Measurements from ENCODE around the gene DENND6B.
A peak's percentile ranks its signal among the peaks of the same experiment; 100 is the strongest.
"Not testable (repeated sequence)": the region's sequence is repeated elsewhere in the genome, so short reads cannot be mapped to it uniquely, and the experiment has no call there.

The DENND6B gene

GRCh38 chr22:50289151-50289941, 37.5 kb downstream of the DENND6B start:
- DNase-seq (ENCODE audit: low spot score), result no peak

GRCh38 chr22:50287731-50288130, 39.1 kb downstream of the DENND6B start:
- no peak for DNase-seq (ENCODE audit: low spot score)

GRCh38 chr22:50286701-50287318, 40.0 kb downstream of the DENND6B start:
- no peak for DNase-seq (ENCODE audit: low spot score)

- no peak for DNase-seq (ENCODE audit: low spot score)
These were observed 40.5 kb downstream of the DENND6B start for GRCh38 chr22:50286275-50286674.

- no peak for DNase-seq (ENCODE audit: low spot score)
These were observed 41.1 kb downstream of the DENND6B start for GRCh38 chr22:50285568-50286229.

GRCh38 chr22:50284479-50284878, 42.3 kb downstream of the DENND6B start:
- no peak for DNase-seq (ENCODE audit: low spot score)

GRCh38 chr22:50283821-50284220, 43.0 kb downstream of the DENND6B start:
- DNase-seq (ENCODE audit: low spot score), result no peak

- no peak for DNase-seq (ENCODE audit: low spot score)
These were observed 44.3 kb downstream of the DENND6B start for GRCh38 chr22:50282361-50283155.

GRCh38 chr22:50281957-50282356, 44.9 kb downstream of the DENND6B start:
- DNase-seq (ENCODE audit: low spot score), result no peak

GRCh38 chr22:50281384-50281760, 45.4 kb downstream of the DENND6B start:
- no peak for DNase-seq (ENCODE audit: low spot score)

GRCh38 chr22:50280708-50281383, 46.0 kb downstream of the DENND6B start:
- no peak for DNase-seq (ENCODE audit: low spot score)

GRCh38 chr22:50280022-50280707, 46.6 kb downstream of the DENND6B start:
- DNase-seq (ENCODE audit: low spot score), result no peak

- no peak for DNase-seq (ENCODE audit: low spot score)
These were observed 47.7 kb downstream of the DENND6B start for GRCh38 chr22:50278956-50279619.

GRCh38 chr22:50278461-50278860, 48.4 kb downstream of the DENND6B start:
- DNase-seq (ENCODE audit: low spot score), result no peak

- DNase-seq (ENCODE audit: low spot score), result no peak
These were observed 49.1 kb downstream of the DENND6B start for GRCh38 chr22:50277761-50278160.

- peak; percentile 94 for DNase-seq (ENCODE audit: low spot score)
These were observed 50.7 kb downstream of the DENND6B start for GRCh38 chr22:50276143-50276542.

- DNase-seq (ENCODE audit: low spot score), result no peak
These were observed 51.4 kb downstream of the DENND6B start for GRCh38 chr22:50275181-50276055.

- DNase-seq (ENCODE audit: low spot score), result no peak
These were observed 52.0 kb downstream of the DENND6B start for GRCh38 chr22:50274771-50275170.

GRCh38 chr22:50274311-50274710, 52.5 kb downstream of the DENND6B start:
- DNase-seq (ENCODE audit: low spot score), result peak; percentile 49

- DNase-seq (ENCODE audit: low spot score), result not testable (repeated sequence)
These were observed 53.0 kb downstream of the DENND6B start for GRCh38 chr22:50273781-50274180.
